Stomach smooth muscle (tissue), 2 donors: ENCODE data around the gene TIMM9.
A peak's percentile ranks its signal among the peaks of the same experiment; 100 is the strongest.
"Not testable (repeated sequence)": the region's sequence is repeated elsewhere in the genome, so short reads cannot be mapped to it uniquely, and the experiment has no call there.

Experiments used
- H3K27ac ChIP-seq: one replicate; pipeline ENCODE4 v1.7.0; 2013; ENCODE audit warnings: mild to moderate bottlenecking, low read length, inconsistent platforms
- H3K27me3 ChIP-seq, 2 donors: one replicate each; pipeline ENCODE4 v1.7.0; 2013; ENCODE audit warnings: low read length in 2 of 2; ENCODE audit not compliant: insufficient read depth in 2 of 2, control insufficient read depth in 1 of 2
- H3K36me3 ChIP-seq, 2 donors: one replicate each; pipeline ENCODE4 v1.7.0; 2013; ENCODE audit warnings: low read length in 2 of 2; ENCODE audit not compliant: control insufficient read depth in 2 of 2, insufficient read depth in 2 of 2
- H3K4me1 ChIP-seq: one replicate; pipeline ENCODE4 v1.7.0; 2013; ENCODE audit warnings: low read length; ENCODE audit not compliant: control insufficient read depth, insufficient read depth
- H3K4me3 ChIP-seq, 2 donors: one replicate each; pipeline ENCODE4 v1.7.0; 2013; ENCODE audit warnings: low read length in 2 of 2
- H3K9ac ChIP-seq, 2 donors: one replicate each; pipeline ENCODE4 v1.7.0; 2013; ENCODE audit warnings: low read length in 2 of 2, mild to moderate bottlenecking in 1 of 2
- H3K9me3 ChIP-seq, 2 donors: one replicate each; pipeline ENCODE4 v1.7.0; 2013; ENCODE audit warnings: low read length in 2 of 2; ENCODE audit not compliant: control insufficient read depth in 2 of 2
- donor health status: healthy.
- donor health status: Pancreatic carcinoma.

Gene TIMM9

GRCh38 chr14:58444627-58445026 lies 17.3 kb upstream of the TIMM9 start:
- no peak overlapping the region for H3K27ac ChIP-seq
- no peaks in the 10 kb centered on the region for H3K9me3 ChIP-seq
- H3K27me3 ChIP-seq = no peaks in the 10 kb centered on the region
- no peaks in the 10 kb centered on the region for H3K4me1 ChIP-seq
- no peak overlapping the region for H3K4me3 ChIP-seq
- no peak overlapping the region for H3K9ac ChIP-seq
- peaks cover 13 to 21% of the 10 kb centered on the region in 2 donors for H3K36me3 ChIP-seq

- no peaks in the 10 kb centered on the region for H3K27me3 ChIP-seq
- no peak overlapping the region for H3K4me3 ChIP-seq
- H3K4me1 ChIP-seq = no peaks in the 10 kb centered on the region
- no peak overlapping the region for H3K9ac ChIP-seq
- no peaks in the 10 kb centered on the region for H3K9me3 ChIP-seq
- peaks cover 2 to 12% of the 10 kb centered on the region in 2 donors for H3K36me3 ChIP-seq
- no peak overlapping the region for H3K27ac ChIP-seq
These were observed 12.1 kb upstream of the TIMM9 start for GRCh38 chr14:58439476-58439875.

GRCh38 chr14:58430156-58430555 lies 2.8 kb upstream of the TIMM9 start:
- peaks cover 4% of the 10 kb centered on the region for H3K4me1 ChIP-seq
- no peaks in the 10 kb centered on the region for H3K9me3 ChIP-seq
- no peak overlapping the region for H3K9ac ChIP-seq
- H3K4me3 ChIP-seq = no peak overlapping the region
- H3K36me3 ChIP-seq = peaks cover 5 to 10% of the 10 kb centered on the region in 2 donors
- no peaks in the 10 kb centered on the region for H3K27me3 ChIP-seq
- H3K27ac ChIP-seq = no peak overlapping the region

- Histone ChIP-seq H3K36me3 (peaks cover 4 to 10% of the 10 kb centered on the region in 2 donors), H3K27me3 (no peaks in the 10 kb centered on the region), H3K4me3 (peak overlapping the region; percentile 91 to 99), H3K9ac (peak overlapping the region; percentile 96 to 99), H3K27ac (peak overlapping the region; percentile 91), H3K4me1 (peaks cover 4% of the 10 kb centered on the region), H3K9me3 (no peaks in the 10 kb centered on the region)
These were observed 870 bp upstream of the TIMM9 start for GRCh38 chr14:58428118-58428683.

- peak overlapping the region; percentile 91 for H3K27ac ChIP-seq
- peak overlapping the region; percentile 91 to 99 for H3K4me3 ChIP-seq
- H3K4me1 ChIP-seq = peaks cover 4% of the 10 kb centered on the region
- H3K9me3 ChIP-seq = no peaks in the 10 kb centered on the region
- H3K36me3 ChIP-seq = peaks cover under 1 to 3% of the 10 kb centered on the region in 2 donors
- H3K27me3 ChIP-seq = no peaks in the 10 kb centered on the region
- H3K9ac ChIP-seq = peak overlapping the region; percentile 96 to 99
These were observed 556 bp downstream of the TIMM9 start for GRCh38 chr14:58426670-58427280.

GRCh38 chr14:58416934-58417333 lies 10.4 kb downstream of the TIMM9 start:
- H3K27ac ChIP-seq, H3K9ac ChIP-seq: not testable (repeated sequence)
- H3K36me3 ChIP-seq = peaks cover 17% of the 10 kb centered on the region in 2 donors

GRCh38 chr14:58415636-58416547 lies 11.4 kb downstream of the TIMM9 start:
- Histone ChIP-seq H3K9ac (no peak overlapping the region), H3K4me3 (no peak overlapping the region), H3K9me3 (no peaks in the 10 kb centered on the region), H3K27ac (no peak overlapping the region), H3K27me3 (no peaks in the 10 kb centered on the region), H3K36me3 (peaks cover 15% of the 10 kb centered on the region in 2 donors), H3K4me1 (no peaks in the 10 kb centered on the region)

More at GRCh38 chr14:58416934-58417333, 10.4 kb downstream of the TIMM9 start:
- H3K4me3 ChIP-seq, H3K27me3 ChIP-seq, H3K9me3 ChIP-seq, H3K4me1 ChIP-seq: not testable (repeated sequence)

GRCh38 chr14:58414845-58415244 lies 12.5 kb downstream of the TIMM9 start:
- H3K4me3 ChIP-seq = no peak overlapping the region
- H3K27ac ChIP-seq = no peak overlapping the region
- no peak overlapping the region for H3K9ac ChIP-seq
- no peaks in the 10 kb centered on the region for H3K27me3 ChIP-seq
- peaks cover 18 to 23% of the 10 kb centered on the region in 2 donors for H3K36me3 ChIP-seq
- H3K9me3 ChIP-seq = no peaks in the 10 kb centered on the region
- no peaks in the 10 kb centered on the region for H3K4me1 ChIP-seq

GRCh38 chr14:58408681-58409215 lies 18.6 kb downstream of the TIMM9 start:
- Histone ChIP-seq H3K4me1 (no peaks in the 10 kb centered on the region), H3K9ac (no peak overlapping the region), H3K27ac (no peak overlapping the region), H3K9me3 (no peaks in the 10 kb centered on the region), H3K4me3 (no peak overlapping the region), H3K36me3 (peaks cover 16 to 26% of the 10 kb centered on the region in 2 donors), H3K27me3 (no peaks in the 10 kb centered on the region)

- Histone ChIP-seq H3K9ac (no peak overlapping the region), H3K27me3 (no peaks in the 10 kb centered on the region), H3K9me3 (no peaks in the 10 kb centered on the region), H3K27ac (no peak overlapping the region), H3K36me3 (no peaks in the 10 kb centered on the region), H3K4me3 (no peak overlapping the region), H3K4me1 (peaks cover 3% of the 10 kb centered on the region)
These were observed 25.7 kb downstream of the TIMM9 start for GRCh38 chr14:58401587-58401986.
